ENCODE results near the gene LUZP1. TPM values are rescaled to one million over a fixed set of nuclear protein-coding genes. Genes with fewer than 3 reads are reported as not detected.
"Not testable (repeated sequence)": the region's sequence is repeated elsewhere in the genome, so short reads cannot be mapped to it uniquely, and the experiment has no call there.

Gene LUZP1
- total RNA-seq = 21.6 and 23.2 TPM in 2 replicates

DNA sequence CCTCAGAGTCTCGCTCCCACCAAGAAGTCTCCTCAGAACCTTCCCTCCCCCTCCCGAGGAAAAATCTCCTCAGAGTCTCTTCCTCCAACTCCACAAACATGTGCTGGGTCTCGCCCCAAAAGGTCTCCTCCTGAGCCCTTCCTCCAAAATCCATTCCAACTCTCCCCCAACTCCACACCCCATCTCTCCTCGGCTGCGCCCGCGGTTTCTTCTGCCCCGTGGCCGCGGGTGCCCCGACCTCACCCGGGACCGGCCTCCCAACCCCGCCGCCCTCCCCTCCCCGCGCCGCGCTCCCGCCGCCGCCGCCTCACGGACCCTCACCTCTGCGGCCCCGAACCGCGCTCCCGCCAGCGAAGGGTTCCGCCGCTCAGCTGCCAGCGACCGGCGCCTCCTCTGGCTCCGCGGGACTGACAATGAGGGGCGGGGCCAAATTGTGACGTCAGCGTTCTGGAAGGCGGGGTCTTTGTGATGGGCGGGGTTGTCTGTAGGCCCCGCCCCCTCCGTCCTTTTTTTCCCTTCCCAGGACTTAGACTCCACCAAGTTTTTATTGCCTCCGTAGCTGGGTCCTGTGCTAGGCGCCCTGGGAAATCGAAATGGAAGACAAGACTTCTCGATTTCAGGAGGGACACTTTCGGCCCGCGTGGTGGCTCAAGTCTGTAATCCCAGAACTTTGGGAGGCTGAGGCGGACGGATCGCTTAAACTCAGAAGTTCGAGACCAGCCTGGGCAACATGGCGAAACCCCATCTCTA, at the start of gene LUZP1:
TSS of gene LUZP1 (minus strand) at position 412 of the 750 bp plus-strand sequence.
- H3K36me3 Mint-ChIP-seq (ENCODE audit: low read depth) = peaks cover 3% of the 10 kb centered on the region
- no peaks in the 10 kb centered on the region for H3K9me3 Mint-ChIP-seq
- peak within 1 kb of the TSS; percentile 91 for H3K27ac Mint-ChIP-seq
- intact Hi-C loops (cut with micrococcal nuclease) = loop anchor here (2.0 kb wide), 2 partner anchors 20 to 60 kb away; no protein-coding TSS in a partner anchor
- H3K4me1 Mint-ChIP-seq = peaks cover 21% of the 10 kb centered on the region
- DNase-seq = peak; percentile 95
- H3K27me3 Mint-ChIP-seq = peaks cover 2% of the 10 kb centered on the region
- H3K4me3 Mint-ChIP-seq = peak within 1 kb of the TSS; percentile 97

DNA sequence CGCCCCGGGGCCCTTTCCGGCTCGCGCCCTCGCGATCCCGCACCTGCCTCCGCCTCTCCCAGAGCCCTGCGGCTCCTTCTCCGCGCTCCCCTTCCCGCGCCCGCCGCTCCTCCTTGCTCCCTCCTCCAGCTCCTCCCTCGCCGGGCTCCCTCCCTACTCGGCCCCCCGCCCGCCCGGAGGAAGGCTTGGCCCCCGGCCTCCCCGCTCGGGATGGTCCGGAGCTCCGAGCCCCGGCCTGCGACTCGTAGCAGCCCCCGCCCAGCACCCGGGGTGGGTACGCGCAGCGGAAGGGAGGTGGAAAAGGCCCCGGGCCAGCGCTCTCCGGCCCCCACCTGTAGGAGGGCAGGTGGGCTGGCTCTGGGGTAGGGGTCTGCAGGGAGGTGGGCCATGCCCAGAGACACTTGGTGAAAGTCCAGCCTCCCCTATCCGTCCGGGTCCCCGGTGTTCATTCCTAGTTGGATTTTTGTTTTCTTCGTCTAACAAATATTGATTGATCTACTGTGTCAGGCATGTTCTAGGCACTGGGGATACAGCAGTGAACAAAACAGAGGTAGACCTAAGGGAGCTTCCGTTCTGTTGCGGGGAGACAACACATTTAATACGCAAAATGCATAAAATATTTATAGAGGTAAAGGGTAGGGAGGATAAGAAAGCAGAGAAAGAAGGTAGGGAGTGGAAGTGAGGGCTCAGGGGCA, 48.9 kb upstream of the LUZP1 start, which contains the start of gene HTR1D:
TSS of gene HTR1D (minus strand) at position 82 of the 695 bp plus-strand sequence. CDS start 23,283 bp downstream, outside the sequence.
- H3K36me3 Mint-ChIP-seq (ENCODE audit: low read depth) = no peaks in the 10 kb centered on the region
- no peak within 1 kb of the TSS for H3K27ac Mint-ChIP-seq
- intact Hi-C loops (cut with micrococcal nuclease) = loop anchor here (5.0 to 10.0 kb wide), 2 partner anchors 57 to 185 kb away; no protein-coding TSS in a partner anchor
- DNase-seq = no peak
- peak within 1 kb of the TSS; percentile 27 for H3K4me3 Mint-ChIP-seq
- H3K4me1 Mint-ChIP-seq = peaks cover 4% of the 10 kb centered on the region
- peaks cover 71% of the 10 kb centered on the region for H3K27me3 Mint-ChIP-seq
- no peaks in the 10 kb centered on the region for H3K9me3 Mint-ChIP-seq

DNA sequence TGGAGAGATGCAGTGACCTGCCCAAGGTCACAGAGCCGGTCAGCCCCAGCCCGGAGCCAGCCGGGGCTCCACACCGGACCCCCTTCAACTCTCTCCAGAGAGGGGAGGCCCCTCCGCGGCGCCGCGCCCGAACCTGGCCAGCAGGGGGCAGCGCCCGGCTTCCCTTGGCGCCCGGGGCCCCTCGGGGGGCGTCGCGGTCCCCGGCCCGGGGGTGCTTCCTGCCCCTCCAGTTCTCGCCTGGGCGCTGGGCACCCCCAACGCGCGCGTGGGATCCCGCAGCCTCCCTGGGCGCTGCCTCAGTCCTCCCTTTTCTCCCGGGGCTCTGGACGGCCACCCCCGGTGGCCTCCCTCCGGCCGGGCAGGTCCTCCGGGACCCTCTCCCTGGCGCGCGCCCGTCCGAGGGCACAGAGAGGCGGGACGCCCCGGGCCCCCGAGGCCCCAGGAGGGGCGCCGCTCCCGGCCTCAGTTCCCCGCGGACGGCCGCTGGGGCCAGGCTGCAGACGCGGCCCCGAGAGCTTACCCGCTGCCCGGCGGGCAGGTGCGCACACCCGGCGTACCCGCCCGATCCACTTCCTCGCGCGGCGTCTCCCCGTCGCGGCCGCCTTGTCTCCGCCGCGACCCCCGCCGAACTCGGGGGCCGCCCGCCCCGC, 48.2 kb upstream of the LUZP1 start:
- DNase-seq = peak; percentile 74
- Mint-ChIP-seq H3K4me3 (peak overlapping the region; percentile 22), H3K9me3 (no peaks in the 10 kb centered on the region), H3K27me3 (peaks cover 74% of the 10 kb centered on the region), H3K36me3 (ENCODE audit: low read depth) (no peaks in the 10 kb centered on the region), H3K4me1 (peaks cover 4% of the 10 kb centered on the region), H3K27ac (no peak overlapping the region)
- intact Hi-C loops (cut with micrococcal nuclease) = loop anchor here (5.0 to 10.0 kb wide), 2 partner anchors 58 to 185 kb away; no protein-coding TSS in a partner anchor

DNA sequence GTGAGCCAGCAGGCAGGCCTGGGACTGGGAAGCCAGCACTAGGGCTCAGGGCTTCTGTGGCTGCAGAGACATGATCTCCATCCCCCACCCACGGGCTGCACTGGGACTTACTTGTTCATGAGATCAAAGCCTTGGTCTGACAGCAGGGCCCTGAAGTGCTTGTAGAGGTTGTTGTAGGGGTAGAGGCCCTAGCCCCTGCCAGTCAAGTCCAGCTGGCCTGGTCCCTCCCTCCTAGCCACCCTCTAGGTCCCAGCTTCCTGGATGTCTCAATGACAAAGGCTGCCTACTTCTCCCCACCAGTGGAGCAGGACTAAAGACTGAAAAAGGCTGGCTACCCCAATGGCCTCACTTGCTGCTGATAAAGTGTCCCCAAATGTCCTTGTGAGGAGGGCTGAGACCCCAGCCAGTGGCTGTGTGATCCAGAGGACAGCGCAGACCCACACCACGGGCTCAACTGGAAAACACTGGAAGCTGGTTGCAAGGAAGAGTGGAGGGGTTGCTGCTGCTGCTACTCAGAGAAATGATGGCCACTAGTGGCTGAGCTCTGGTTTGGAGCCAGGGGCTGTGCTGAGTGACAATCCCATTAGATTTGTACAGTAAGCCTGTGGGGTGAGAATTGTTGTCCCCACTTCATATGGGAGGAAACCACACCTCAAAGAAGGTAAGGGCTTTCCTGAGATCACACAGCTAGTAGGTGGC, 47.2 kb upstream of the LUZP1 start:
- DNase-seq = no peak
- intact Hi-C loops (cut with micrococcal nuclease) = loop anchor here (5.0 to 10.0 kb wide), 2 partner anchors 59 to 186 kb away; no protein-coding TSS in a partner anchor
- Mint-ChIP-seq H3K4me1 (peaks cover 4% of the 10 kb centered on the region), H3K27ac (no peak overlapping the region), H3K27me3 (peaks cover 75% of the 10 kb centered on the region), H3K4me3 (peak overlapping the region; percentile 27), H3K9me3 (no peaks in the 10 kb centered on the region), H3K36me3 (ENCODE audit: low read depth) (no peaks in the 10 kb centered on the region)

DNA sequence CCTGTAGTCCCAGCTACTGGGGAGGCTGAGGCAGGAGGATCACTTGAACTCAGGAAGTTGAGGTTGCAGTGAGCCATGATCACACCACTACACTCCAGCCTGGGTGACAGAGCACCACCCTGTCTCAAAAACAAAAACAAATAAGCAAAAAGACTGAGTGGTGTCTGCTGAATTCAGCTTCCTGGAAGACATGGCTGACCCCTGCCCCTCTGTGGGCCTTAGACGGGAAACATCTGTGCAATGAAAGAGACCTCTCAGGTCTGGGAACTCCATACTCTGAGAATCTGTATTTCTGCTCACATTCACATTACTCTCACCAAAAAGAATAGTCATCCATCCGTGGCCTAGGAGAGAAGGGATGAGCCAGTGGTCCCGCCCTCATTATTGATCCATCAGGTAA, 46.6 kb upstream of the LUZP1 start:
- no peak for DNase-seq
- no peaks in the 10 kb centered on the region for H3K36me3 Mint-ChIP-seq (ENCODE audit: low read depth)
- H3K4me1 Mint-ChIP-seq = peaks cover 4% of the 10 kb centered on the region
- intact Hi-C loops (cut with micrococcal nuclease) = loop anchor here (5.0 to 10.0 kb wide), 2 partner anchors 60 to 187 kb away; no protein-coding TSS in a partner anchor
- no peak overlapping the region for H3K27ac Mint-ChIP-seq
- H3K4me3 Mint-ChIP-seq = no peak overlapping the region
- peaks cover 73% of the 10 kb centered on the region for H3K27me3 Mint-ChIP-seq
- H3K9me3 Mint-ChIP-seq = no peaks in the 10 kb centered on the region

DNA sequence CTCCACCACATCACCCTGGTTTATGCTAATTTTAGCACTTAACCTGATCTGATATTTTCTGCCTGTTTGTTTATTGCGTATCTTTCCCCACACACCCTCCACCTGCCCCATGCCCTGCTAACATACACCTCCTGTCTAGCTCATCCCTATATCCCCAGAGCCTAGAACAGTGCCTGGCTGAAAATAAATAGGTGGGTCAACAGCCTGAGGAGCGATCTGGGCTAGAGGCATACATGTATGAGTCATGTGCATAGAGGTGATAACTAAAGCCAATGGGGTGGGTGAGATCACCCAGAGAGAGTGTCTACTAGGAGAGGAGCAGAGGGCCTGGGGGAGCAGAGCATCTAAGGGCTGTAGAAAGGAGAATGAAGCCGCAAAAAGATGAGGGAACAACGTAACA, 46.0 kb upstream of the LUZP1 start:
- H3K9me3 Mint-ChIP-seq = no peaks in the 10 kb centered on the region
- no peak for DNase-seq
- no peak overlapping the region for H3K4me3 Mint-ChIP-seq
- intact Hi-C loops (cut with micrococcal nuclease) = loop anchor here (5.0 to 10.0 kb wide), 2 partner anchors 60 to 188 kb away; no protein-coding TSS in a partner anchor
- H3K27me3 Mint-ChIP-seq = peaks cover 69% of the 10 kb centered on the region
- H3K27ac Mint-ChIP-seq = no peak overlapping the region
- H3K36me3 Mint-ChIP-seq (ENCODE audit: low read depth) = no peaks in the 10 kb centered on the region
- peaks cover 4% of the 10 kb centered on the region for H3K4me1 Mint-ChIP-seq

DNA sequence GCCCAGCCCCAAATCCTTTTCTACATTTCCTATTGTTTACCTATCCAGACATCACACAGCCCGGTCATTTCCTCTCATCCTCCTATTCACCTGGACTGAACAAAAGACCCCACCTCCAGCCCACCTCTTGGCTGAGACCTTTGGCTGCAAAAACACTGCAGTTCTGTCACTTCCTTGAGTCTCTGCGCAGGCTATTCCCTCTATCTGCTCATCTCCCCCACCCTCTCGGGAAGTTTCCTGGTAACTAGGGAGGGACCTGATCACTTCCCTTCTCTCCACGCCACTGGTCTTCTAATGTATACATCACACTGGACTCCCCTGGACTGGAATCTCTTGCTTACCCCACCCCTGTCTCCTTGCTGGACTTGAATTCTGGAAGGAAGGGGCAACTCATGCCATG, 43.3 kb upstream of the LUZP1 start:
- no peak overlapping the region for H3K4me3 Mint-ChIP-seq
- intact Hi-C loops (cut with micrococcal nuclease) = loop anchor here (10.0 kb wide), 1 partner anchor 63 kb away; no protein-coding TSS in a partner anchor

DNA sequence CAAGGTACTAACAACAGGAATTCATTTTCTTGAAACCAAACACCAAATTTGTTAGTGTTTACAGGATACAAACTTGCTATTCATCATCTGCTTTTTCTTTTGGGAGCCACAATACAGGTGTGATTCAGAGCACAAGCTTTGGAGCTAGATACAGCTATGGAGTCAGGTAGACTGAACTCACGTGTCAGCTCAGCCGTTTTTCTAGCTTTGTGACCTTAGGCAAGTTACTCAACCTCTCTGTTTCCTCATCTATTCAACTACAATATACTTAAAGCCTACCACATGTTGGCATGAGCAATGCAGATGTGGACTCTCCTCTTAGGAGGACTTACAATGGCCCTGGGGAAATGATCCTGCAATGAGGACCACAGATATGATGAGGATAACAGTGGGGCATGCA, 42.3 kb upstream of the LUZP1 start:
- H3K27me3 Mint-ChIP-seq = peaks cover 41% of the 10 kb centered on the region
- no peak for DNase-seq
- no peaks in the 10 kb centered on the region for H3K9me3 Mint-ChIP-seq
- H3K36me3 Mint-ChIP-seq (ENCODE audit: low read depth) = no peaks in the 10 kb centered on the region
- H3K4me1 Mint-ChIP-seq = peaks cover 2% of the 10 kb centered on the region
- intact Hi-C loops (cut with micrococcal nuclease) = loop anchor here (10.0 kb wide), 1 partner anchor 64 kb away; no protein-coding TSS in a partner anchor
- no peak overlapping the region for H3K4me3 Mint-ChIP-seq
- H3K27ac Mint-ChIP-seq = no peak overlapping the region

More for the DNA sequence above, 43.3 kb upstream of the LUZP1 start:
- H3K27ac Mint-ChIP-seq = no peak overlapping the region
- H3K27me3 Mint-ChIP-seq = peaks cover 48% of the 10 kb centered on the region
- no peaks in the 10 kb centered on the region for H3K9me3 Mint-ChIP-seq
- no peaks in the 10 kb centered on the region for H3K36me3 Mint-ChIP-seq (ENCODE audit: low read depth)
- DNase-seq = no peak
- H3K4me1 Mint-ChIP-seq = peaks cover 2% of the 10 kb centered on the region

DNA sequence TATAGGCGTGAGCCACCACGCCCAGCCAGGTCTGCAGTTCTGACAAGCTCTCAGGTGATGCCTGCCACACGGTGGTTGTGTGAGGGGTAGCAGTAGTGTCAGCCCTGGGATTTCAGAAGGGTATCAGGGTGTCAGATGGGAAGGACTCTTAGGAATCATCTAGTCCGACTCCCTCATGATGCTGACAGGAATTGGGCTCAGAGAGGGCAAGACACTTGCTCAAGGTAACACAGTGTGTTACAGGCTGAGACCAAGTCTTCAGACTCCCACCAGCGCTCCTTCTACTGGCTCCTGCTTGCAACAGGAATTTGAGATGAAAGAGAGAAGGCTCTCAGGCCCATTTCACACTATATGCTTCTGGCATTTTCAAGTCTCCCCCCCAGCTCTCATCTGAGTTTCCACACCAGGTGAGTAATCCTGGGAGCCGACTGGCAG, 41.7 kb upstream of the LUZP1 start:
- no peaks in the 10 kb centered on the region for H3K36me3 Mint-ChIP-seq (ENCODE audit: low read depth)
- intact Hi-C loops (cut with micrococcal nuclease) = loop anchor here (10.0 kb wide), 1 partner anchor 64 kb away; no protein-coding TSS in a partner anchor

DNA sequence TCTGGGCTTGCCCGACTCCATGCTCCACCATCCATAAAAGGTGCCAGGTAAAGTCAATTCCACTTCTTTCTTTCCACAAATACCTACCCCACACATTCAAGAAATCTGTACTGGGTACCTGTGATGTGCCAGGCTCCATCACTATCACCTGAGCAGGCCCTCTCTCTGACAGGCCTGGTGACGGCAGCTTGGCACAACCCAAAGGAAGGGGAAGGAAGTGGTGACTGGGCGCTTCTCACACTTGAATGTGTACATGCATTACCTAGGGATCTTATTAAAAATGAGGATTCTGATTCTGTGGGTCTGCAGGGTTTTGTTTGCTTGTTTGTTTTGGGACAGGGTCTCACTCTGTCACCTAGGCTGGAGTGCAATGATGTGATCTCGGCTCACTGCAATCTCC, 41.1 kb upstream of the LUZP1 start:
- intact Hi-C loops (cut with micrococcal nuclease) = loop anchor here (10.0 kb wide), 1 partner anchor 65 kb away; no protein-coding TSS in a partner anchor
- Mint-ChIP-seq H3K36me3 (ENCODE audit: low read depth) (no peaks in the 10 kb centered on the region), H3K4me1 (no peaks in the 10 kb centered on the region)

More for the DNA sequence above, 41.7 kb upstream of the LUZP1 start:
- no peaks in the 10 kb centered on the region for H3K9me3 Mint-ChIP-seq
- no peak for DNase-seq
- H3K4me1 Mint-ChIP-seq = no peaks in the 10 kb centered on the region
- H3K27me3 Mint-ChIP-seq = peaks cover 35% of the 10 kb centered on the region
- no peak overlapping the region for H3K27ac Mint-ChIP-seq
- H3K4me3 Mint-ChIP-seq = no peak overlapping the region

DNA sequence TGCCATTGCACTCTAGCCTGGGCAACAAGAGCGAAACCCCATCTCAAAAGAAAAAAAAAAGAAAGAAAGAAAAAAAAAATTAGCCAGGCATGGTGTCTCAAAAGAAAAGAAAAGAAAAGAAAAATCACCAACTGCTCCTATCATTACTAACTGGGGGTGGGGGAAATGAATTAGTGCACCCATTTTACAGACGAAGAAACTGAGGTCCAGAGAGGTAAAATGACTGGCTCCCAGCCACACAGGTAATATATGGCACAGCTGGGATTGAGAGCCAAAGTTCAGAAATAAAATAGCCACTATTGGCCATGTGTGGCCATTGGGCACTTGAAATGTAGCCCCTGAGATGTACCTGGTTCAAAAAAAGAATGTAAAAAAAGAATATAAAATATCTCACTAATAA, 39.9 kb upstream of the LUZP1 start:
- Mint-ChIP-seq H3K27ac (no peak overlapping the region), H3K27me3 (peaks cover 24% of the 10 kb centered on the region), H3K4me1 (no peaks in the 10 kb centered on the region), H3K36me3 (ENCODE audit: low read depth) (no peaks in the 10 kb centered on the region), H3K4me3 (no peak overlapping the region), H3K9me3 (no peaks in the 10 kb centered on the region)
- no peak for DNase-seq
- intact Hi-C loops (cut with micrococcal nuclease) = no loop called here

More for the DNA sequence above, 41.1 kb upstream of the LUZP1 start:
- no peak overlapping the region for H3K4me3 Mint-ChIP-seq
- DNase-seq = no peak
- H3K9me3 Mint-ChIP-seq = no peaks in the 10 kb centered on the region
- H3K27ac Mint-ChIP-seq = no peak overlapping the region
- H3K27me3 Mint-ChIP-seq = peaks cover 31% of the 10 kb centered on the region

DNA sequence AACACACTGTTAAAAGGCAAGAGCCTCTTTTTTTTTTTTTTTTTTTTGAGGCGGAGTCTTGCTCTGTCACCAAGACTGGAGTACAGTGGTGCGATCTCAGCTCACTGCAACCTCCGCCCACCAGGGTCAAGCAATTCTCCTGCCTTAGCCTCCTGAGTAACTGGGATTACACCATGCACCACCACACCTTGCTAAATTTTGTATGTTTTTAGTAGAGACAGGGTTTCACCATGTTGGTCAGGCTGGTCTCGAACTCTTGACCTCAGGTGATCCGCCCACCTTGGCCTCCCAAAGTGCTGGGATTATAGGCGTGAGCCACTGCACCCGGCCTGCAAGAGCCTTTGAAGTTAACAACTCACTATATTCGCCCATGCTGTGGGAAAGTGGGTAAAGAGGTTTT, 39.1 kb upstream of the LUZP1 start:
- H3K4me3 Mint-ChIP-seq; DNase-seq; intact Hi-C loops (cut with micrococcal nuclease); H3K36me3 Mint-ChIP-seq (ENCODE audit: low read depth); H3K4me1 Mint-ChIP-seq; H3K27ac Mint-ChIP-seq; H3K9me3 Mint-ChIP-seq: not testable (repeated sequence)
- peaks cover 18% of the 10 kb centered on the region for H3K27me3 Mint-ChIP-seq

DNA sequence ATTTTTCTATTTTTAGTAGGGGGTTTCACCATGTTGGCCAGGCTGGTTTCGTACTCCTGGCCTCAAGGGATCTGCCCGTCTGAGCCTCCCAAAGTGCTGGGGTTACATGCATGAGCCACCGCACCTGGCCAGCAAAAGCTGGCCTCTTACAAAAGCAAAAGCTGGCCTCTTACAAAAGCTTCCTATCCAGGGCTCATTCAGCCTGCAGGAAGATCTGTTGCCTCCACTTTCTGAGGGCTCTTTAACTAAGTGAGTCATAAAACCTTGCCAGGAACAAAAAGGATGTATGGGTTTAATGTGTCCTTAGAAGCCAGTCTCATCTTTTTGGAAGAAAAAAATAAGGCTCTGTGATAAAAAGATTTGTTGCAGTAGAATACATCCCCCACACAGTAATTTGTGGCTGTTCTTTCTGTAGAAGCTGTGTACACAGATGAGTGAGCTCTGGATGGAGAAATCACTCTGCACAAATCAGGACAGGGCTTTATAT, 33.6 kb upstream of the LUZP1 start:
- Mint-ChIP-seq H3K27ac (no peak overlapping the region), H3K4me3 (no peak overlapping the region), H3K4me1 (no peaks in the 10 kb centered on the region), H3K9me3 (no peaks in the 10 kb centered on the region), H3K36me3 (ENCODE audit: low read depth) (no peaks in the 10 kb centered on the region), H3K27me3 (peaks cover 7% of the 10 kb centered on the region)
- no peak for DNase-seq
- intact Hi-C loops (cut with micrococcal nuclease) = no loop called here
